Measurements from ENCODE around the gene PAK4. TPM values are rescaled to one million over a fixed set of nuclear protein-coding genes. Genes with fewer than 3 reads are reported as not detected.

The PAK4 gene
- total RNA-seq, 1 experiment from 2014 or later = 90.1 TPM

DNA sequence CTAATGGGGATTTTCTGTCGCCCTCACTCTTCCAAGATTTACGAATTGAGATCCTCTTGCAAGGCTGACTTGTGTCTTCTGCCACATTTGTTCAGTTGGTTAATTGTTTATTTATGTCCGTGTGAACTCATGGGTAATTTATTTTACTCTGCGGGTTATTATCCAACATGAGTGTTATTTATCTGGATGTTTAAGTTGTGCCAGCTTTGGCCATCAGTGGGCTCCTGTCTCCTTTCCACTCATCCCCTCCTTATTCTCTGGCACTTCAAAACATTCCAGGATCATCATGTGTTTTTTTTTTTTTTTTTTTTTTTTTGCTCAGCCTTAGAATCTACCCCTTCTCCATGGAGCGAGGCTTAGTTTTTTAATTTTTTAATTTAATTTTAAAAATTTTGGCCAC lies 22.4 kb upstream of the PAK4 start:
- Histone ChIP-seq H3K4me3 (replicated peaks in 1 of 2; ENCODE audit: low read depth in 1 of 2, low read length in 2 of 2) (no peak overlapping the region), H3K9me3 (ENCODE audit: control insufficient read depth in 1 of 2, insufficient read depth in 1 of 2, low read depth in 1 of 2, low read length in 2 of 2) (no peaks in the 10 kb centered on the region), H2AFZ (ENCODE audit: low read depth, low read length, poor library complexity, severe bottlenecking) (no peak overlapping the region), H3K27me3 (ENCODE audit: insufficient read depth, low read length) (no peaks in the 10 kb centered on the region), H3K9ac (ENCODE audit: low read length) (no peak overlapping the region), H3K4me2 (ENCODE audit: low read length) (no peak overlapping the region), H3K36me3 (ENCODE audit: control insufficient read depth in 1 of 2, insufficient read depth in 2 of 2, low read length in 2 of 2) (no peaks in the 10 kb centered on the region), H3K9me2 (ENCODE audit: insufficient read depth) (no peaks in the 10 kb centered on the region), H3K4me1 (ENCODE audit: control insufficient read depth in 1 of 2, insufficient read depth in 2 of 2, low read length in 2 of 2) (no peaks in the 10 kb centered on the region), H3K79me2 (ENCODE audit: insufficient read depth, low read length) (no peaks in the 10 kb centered on the region), H4K20me1 (ENCODE audit: insufficient read depth) (no peaks in the 10 kb centered on the region), H3K27ac (ENCODE audit: low read depth, low read length) (no peak overlapping the region)
- ChIA-PET POLR2A (no interaction called here), CTCF (interaction anchor here (1.2 kb wide), 1 partner anchor 51 kb away, joined by 3 read pairs; no protein-coding TSS in a partner anchor), RAD21 (ENCODE audit: low non-redundant PET in 1 of 2, low total read pairs in 2 of 2, uncharacterized antibody in 2 of 2, unreplicated experiment in 2 of 2) (no interaction called here)
- ATAC-seq (no peak), DNase-seq (ENCODE audit: low read depth, low spot score) (no peak)
- intact Hi-C loops (cut with micrococcal nuclease) = no loop called here
- TF ChIP-seq SP1 (IDR thresholded peaks at IDR 0.05; ENCODE audit: low read depth) (no peak), EGR1 (IDR thresholded peaks at IDR 0.05; ENCODE audit: low read depth) (no peak), POLR2A (IDR thresholded peaks at IDR 0.05; ENCODE audit: borderline replicate concordance, extremely low read depth, insufficient read depth, insufficient read length) (no peak), SRF (IDR thresholded peaks at IDR 0.05; ENCODE audit: low read depth) (no peak), EZH2phosphoT487 (IDR thresholded peaks at IDR 0.05; ENCODE audit: borderline replicate concordance) (no peak), YY1 (IDR thresholded peaks at IDR 0.05; ENCODE audit: extremely low read depth, insufficient replicate concordance, low read depth, low read length) (no peak), EZH2 (IDR thresholded peaks at IDR 0.05) (no peak), TCF7L2 (IDR thresholded peaks at IDR 0.05; ENCODE audit: borderline replicate concordance, extremely low read depth, insufficient read depth, insufficient read length) (no peak), ATF3 (IDR thresholded peaks at IDR 0.05) (no peak), RAD21 (IDR thresholded peaks at IDR 0.05; ENCODE audit: low read depth) (no peak), ZFX (IDR thresholded peaks at IDR 0.05) (no peak), CBX3 (IDR thresholded peaks at IDR 0.05; ENCODE audit: low read depth) (no peak)
- TF ChIP-seq, protein P1, sequence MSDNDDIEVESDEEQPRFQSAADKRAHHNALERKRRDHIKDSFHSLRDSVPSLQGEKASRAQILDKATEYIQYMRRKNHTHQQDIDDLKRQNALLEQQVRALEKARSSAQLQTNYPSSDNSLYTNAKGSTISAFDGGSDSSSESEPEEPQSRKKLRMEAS (IDR thresholded peaks at IDR 0.05) = no peak
- TF ChIP-seq, protein P2, sequence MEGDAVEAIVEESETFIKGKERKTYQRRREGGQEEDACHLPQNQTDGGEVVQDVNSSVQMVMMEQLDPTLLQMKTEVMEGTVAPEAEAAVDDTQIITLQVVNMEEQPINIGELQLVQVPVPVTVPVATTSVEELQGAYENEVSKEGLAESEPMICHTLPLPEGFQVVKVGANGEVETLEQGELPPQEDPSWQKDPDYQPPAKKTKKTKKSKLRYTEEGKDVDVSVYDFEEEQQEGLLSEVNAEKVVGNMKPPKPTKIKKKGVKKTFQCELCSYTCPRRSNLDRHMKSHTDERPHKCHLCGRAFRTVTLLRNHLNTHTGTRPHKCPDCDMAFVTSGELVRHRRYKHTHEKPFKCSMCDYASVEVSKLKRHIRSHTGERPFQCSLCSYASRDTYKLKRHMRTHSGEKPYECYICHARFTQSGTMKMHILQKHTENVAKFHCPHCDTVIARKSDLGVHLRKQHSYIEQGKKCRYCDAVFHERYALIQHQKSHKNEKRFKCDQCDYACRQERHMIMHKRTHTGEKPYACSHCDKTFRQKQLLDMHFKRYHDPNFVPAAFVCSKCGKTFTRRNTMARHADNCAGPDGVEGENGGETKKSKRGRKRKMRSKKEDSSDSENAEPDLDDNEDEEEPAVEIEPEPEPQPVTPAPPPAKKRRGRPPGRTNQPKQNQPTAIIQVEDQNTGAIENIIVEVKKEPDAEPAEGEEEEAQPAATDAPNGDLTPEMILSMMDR (IDR thresholded peaks at IDR 0.05 in 2 of 3, conservative IDR thresholded peaks at IDR 0.05 in 1 of 3; ENCODE audit: borderline replicate concordance in 1 of 3, insufficient read depth in 1 of 3, low read depth in 2 of 3, low read length in 2 of 3) = no peak
- TF ChIP-seq, protein P3, sequence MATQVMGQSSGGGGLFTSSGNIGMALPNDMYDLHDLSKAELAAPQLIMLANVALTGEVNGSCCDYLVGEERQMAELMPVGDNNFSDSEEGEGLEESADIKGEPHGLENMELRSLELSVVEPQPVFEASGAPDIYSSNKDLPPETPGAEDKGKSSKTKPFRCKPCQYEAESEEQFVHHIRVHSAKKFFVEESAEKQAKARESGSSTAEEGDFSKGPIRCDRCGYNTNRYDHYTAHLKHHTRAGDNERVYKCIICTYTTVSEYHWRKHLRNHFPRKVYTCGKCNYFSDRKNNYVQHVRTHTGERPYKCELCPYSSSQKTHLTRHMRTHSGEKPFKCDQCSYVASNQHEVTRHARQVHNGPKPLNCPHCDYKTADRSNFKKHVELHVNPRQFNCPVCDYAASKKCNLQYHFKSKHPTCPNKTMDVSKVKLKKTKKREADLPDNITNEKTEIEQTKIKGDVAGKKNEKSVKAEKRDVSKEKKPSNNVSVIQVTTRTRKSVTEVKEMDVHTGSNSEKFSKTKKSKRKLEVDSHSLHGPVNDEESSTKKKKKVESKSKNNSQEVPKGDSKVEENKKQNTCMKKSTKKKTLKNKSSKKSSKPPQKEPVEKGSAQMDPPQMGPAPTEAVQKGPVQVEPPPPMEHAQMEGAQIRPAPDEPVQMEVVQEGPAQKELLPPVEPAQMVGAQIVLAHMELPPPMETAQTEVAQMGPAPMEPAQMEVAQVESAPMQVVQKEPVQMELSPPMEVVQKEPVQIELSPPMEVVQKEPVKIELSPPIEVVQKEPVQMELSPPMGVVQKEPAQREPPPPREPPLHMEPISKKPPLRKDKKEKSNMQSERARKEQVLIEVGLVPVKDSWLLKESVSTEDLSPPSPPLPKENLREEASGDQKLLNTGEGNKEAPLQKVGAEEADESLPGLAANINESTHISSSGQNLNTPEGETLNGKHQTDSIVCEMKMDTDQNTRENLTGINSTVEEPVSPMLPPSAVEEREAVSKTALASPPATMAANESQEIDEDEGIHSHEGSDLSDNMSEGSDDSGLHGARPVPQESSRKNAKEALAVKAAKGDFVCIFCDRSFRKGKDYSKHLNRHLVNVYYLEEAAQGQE (IDR thresholded peaks at IDR 0.05; ENCODE audit: low read depth) = no peak
- no TSS peak for BruUV-seq (replicated peaks)
